ENCODE data around the gene IQSEC1.

IQSEC1 gene

GRCh38 chr3:13051066-13051465 lies 22.2 kb downstream of the IQSEC1 start:
- H3K4me3 ChIP-seq (ENCODE audit: low read depth in 1 of 5, low read length in 5 of 5): no peak overlapping the region
- no peak overlapping the region for H3K27ac ChIP-seq (ENCODE audit: low read depth, low read length)
- H3K9me3 ChIP-seq (ENCODE audit: control insufficient read depth in 5 of 5, low read length in 5 of 5): no peaks in the 10 kb centered on the region
- peak overlapping the region in 1 of 5 donors; percentile 12 for H3K9ac ChIP-seq (ENCODE audit: low read length in 5 of 5)
- H3K4me1 ChIP-seq (ENCODE audit: control insufficient read depth in 5 of 5, insufficient read depth in 5 of 5, low read length in 5 of 5): peaks cover 0 to 73% (median 35%) of the 10 kb centered on the region in 5 donors
- no peaks in the 10 kb centered on the region for H3K27me3 ChIP-seq (ENCODE audit: control insufficient read depth in 5 of 5, insufficient read depth in 4 of 5, low read length in 5 of 5)
- H3K36me3 ChIP-seq (ENCODE audit: control insufficient read depth in 5 of 5, insufficient read depth in 5 of 5, low read length in 5 of 5): no peaks in the 10 kb centered on the region

- H3K27ac ChIP-seq (ENCODE audit: low read depth, low read length): no peak overlapping the region
- no peaks in the 10 kb centered on the region for H3K36me3 ChIP-seq (ENCODE audit: control insufficient read depth in 5 of 5, insufficient read depth in 5 of 5, low read length in 5 of 5)
- no peak overlapping the region for H3K9ac ChIP-seq (ENCODE audit: low read length in 5 of 5)
- no peaks in the 10 kb centered on the region for H3K27me3 ChIP-seq (ENCODE audit: control insufficient read depth in 5 of 5, insufficient read depth in 4 of 5, low read length in 5 of 5)
- H3K9me3 ChIP-seq (ENCODE audit: control insufficient read depth in 5 of 5, low read length in 5 of 5): no peaks in the 10 kb centered on the region
- peaks cover 0 to 75% (median 36%) of the 10 kb centered on the region in 5 donors for H3K4me1 ChIP-seq (ENCODE audit: control insufficient read depth in 5 of 5, insufficient read depth in 5 of 5, low read length in 5 of 5)
- H3K4me3 ChIP-seq (ENCODE audit: low read depth in 1 of 5, low read length in 5 of 5): no peak overlapping the region
These were observed 22.8 kb downstream of the IQSEC1 start for GRCh38 chr3:13050446-13050845.

- H3K4me1 ChIP-seq (ENCODE audit: control insufficient read depth in 5 of 5, insufficient read depth in 5 of 5, low read length in 5 of 5): peaks cover 0 to 71% (median 32%) of the 10 kb centered on the region in 5 donors
- H3K9ac ChIP-seq (ENCODE audit: low read length in 5 of 5): no peak overlapping the region
These were observed 23.8 kb downstream of the IQSEC1 start for GRCh38 chr3:13049400-13049799.

GRCh38 chr3:13047296-13048165 lies 25.7 kb downstream of the IQSEC1 start:
- Histone ChIP-seq H3K9me3 (ENCODE audit: control insufficient read depth in 5 of 5, low read length in 5 of 5) (no peaks in the 10 kb centered on the region), H3K9ac (ENCODE audit: low read length in 5 of 5) (no peak overlapping the region), H3K36me3 (ENCODE audit: control insufficient read depth in 5 of 5, insufficient read depth in 5 of 5, low read length in 5 of 5) (no peaks in the 10 kb centered on the region), H3K27ac (ENCODE audit: low read depth, low read length) (no peak overlapping the region), H3K4me3 (ENCODE audit: low read depth in 1 of 5, low read length in 5 of 5) (no peak overlapping the region), H3K27me3 (ENCODE audit: control insufficient read depth in 5 of 5, insufficient read depth in 4 of 5, low read length in 5 of 5) (no peaks in the 10 kb centered on the region), H3K4me1 (ENCODE audit: control insufficient read depth in 5 of 5, insufficient read depth in 5 of 5, low read length in 5 of 5) (peaks cover 0 to 55% (median 26%) of the 10 kb centered on the region in 5 donors)

More at GRCh38 chr3:13049400-13049799, 23.8 kb downstream of the IQSEC1 start:
- no peaks in the 10 kb centered on the region for H3K27me3 ChIP-seq (ENCODE audit: control insufficient read depth in 5 of 5, insufficient read depth in 4 of 5, low read length in 5 of 5)
- no peak overlapping the region for H3K27ac ChIP-seq (ENCODE audit: low read depth, low read length)
- H3K36me3 ChIP-seq (ENCODE audit: control insufficient read depth in 5 of 5, insufficient read depth in 5 of 5, low read length in 5 of 5): no peaks in the 10 kb centered on the region
- no peak overlapping the region for H3K4me3 ChIP-seq (ENCODE audit: low read depth in 1 of 5, low read length in 5 of 5)
- H3K9me3 ChIP-seq (ENCODE audit: control insufficient read depth in 5 of 5, low read length in 5 of 5): no peaks in the 10 kb centered on the region

GRCh38 chr3:13046569-13047274 lies 26.5 kb downstream of the IQSEC1 start:
- H3K36me3 ChIP-seq (ENCODE audit: control insufficient read depth in 5 of 5, insufficient read depth in 5 of 5, low read length in 5 of 5): no peaks in the 10 kb centered on the region
- no peak overlapping the region for H3K4me3 ChIP-seq (ENCODE audit: low read depth in 1 of 5, low read length in 5 of 5)
- H3K9ac ChIP-seq (ENCODE audit: low read length in 5 of 5): no peak overlapping the region
- peaks cover 0 to 51% (median 26%) of the 10 kb centered on the region in 5 donors for H3K4me1 ChIP-seq (ENCODE audit: control insufficient read depth in 5 of 5, insufficient read depth in 5 of 5, low read length in 5 of 5)
- H3K9me3 ChIP-seq (ENCODE audit: control insufficient read depth in 5 of 5, low read length in 5 of 5): no peaks in the 10 kb centered on the region
- H3K27ac ChIP-seq (ENCODE audit: low read depth, low read length): no peak overlapping the region
- no peaks in the 10 kb centered on the region for H3K27me3 ChIP-seq (ENCODE audit: control insufficient read depth in 5 of 5, insufficient read depth in 4 of 5, low read length in 5 of 5)

- Histone ChIP-seq H3K4me1 (ENCODE audit: control insufficient read depth in 5 of 5, insufficient read depth in 5 of 5, low read length in 5 of 5) (peaks cover 0 to 44% (median 24%) of the 10 kb centered on the region in 5 donors), H3K27me3 (ENCODE audit: control insufficient read depth in 5 of 5, insufficient read depth in 4 of 5, low read length in 5 of 5) (no peaks in the 10 kb centered on the region), H3K36me3 (ENCODE audit: control insufficient read depth in 5 of 5, insufficient read depth in 5 of 5, low read length in 5 of 5) (no peaks in the 10 kb centered on the region), H3K9me3 (ENCODE audit: control insufficient read depth in 5 of 5, low read length in 5 of 5) (no peaks in the 10 kb centered on the region), H3K27ac (ENCODE audit: low read depth, low read length) (no peak overlapping the region), H3K9ac (ENCODE audit: low read length in 5 of 5) (no peak overlapping the region), H3K4me3 (ENCODE audit: low read depth in 1 of 5, low read length in 5 of 5) (no peak overlapping the region)
These were observed 27.2 kb downstream of the IQSEC1 start for GRCh38 chr3:13045904-13046568.

GRCh38 chr3:13045241-13045903 lies 27.9 kb downstream of the IQSEC1 start:
- H3K4me1 ChIP-seq (ENCODE audit: control insufficient read depth in 5 of 5, insufficient read depth in 5 of 5, low read length in 5 of 5): peaks cover 0 to 37% (median 22%) of the 10 kb centered on the region in 5 donors
- no peaks in the 10 kb centered on the region for H3K27me3 ChIP-seq (ENCODE audit: control insufficient read depth in 5 of 5, insufficient read depth in 4 of 5, low read length in 5 of 5)
- no peaks in the 10 kb centered on the region for H3K36me3 ChIP-seq (ENCODE audit: control insufficient read depth in 5 of 5, insufficient read depth in 5 of 5, low read length in 5 of 5)
- no peaks in the 10 kb centered on the region for H3K9me3 ChIP-seq (ENCODE audit: control insufficient read depth in 5 of 5, low read length in 5 of 5)
- no peak overlapping the region for H3K4me3 ChIP-seq (ENCODE audit: low read depth in 1 of 5, low read length in 5 of 5)
- no peak overlapping the region for H3K9ac ChIP-seq (ENCODE audit: low read length in 5 of 5)
- H3K27ac ChIP-seq (ENCODE audit: low read depth, low read length): no peak overlapping the region

- H3K4me3 ChIP-seq (ENCODE audit: low read depth in 1 of 5, low read length in 5 of 5): no peak overlapping the region
- no peaks in the 10 kb centered on the region for H3K27me3 ChIP-seq (ENCODE audit: control insufficient read depth in 5 of 5, insufficient read depth in 4 of 5, low read length in 5 of 5)
- H3K9ac ChIP-seq (ENCODE audit: low read length in 5 of 5): no peak overlapping the region
- H3K27ac ChIP-seq (ENCODE audit: low read depth, low read length): no peak overlapping the region
- no peaks in the 10 kb centered on the region for H3K9me3 ChIP-seq (ENCODE audit: control insufficient read depth in 5 of 5, low read length in 5 of 5)
- H3K4me1 ChIP-seq (ENCODE audit: control insufficient read depth in 5 of 5, insufficient read depth in 5 of 5, low read length in 5 of 5): peaks cover 0 to 33% (median 22%) of the 10 kb centered on the region in 5 donors
- no peaks in the 10 kb centered on the region for H3K36me3 ChIP-seq (ENCODE audit: control insufficient read depth in 5 of 5, insufficient read depth in 5 of 5, low read length in 5 of 5)
These were observed 28.6 kb downstream of the IQSEC1 start for GRCh38 chr3:13044496-13045240.

GRCh38 chr3:13043656-13044055 lies 29.6 kb downstream of the IQSEC1 start:
- no peak overlapping the region for H3K4me3 ChIP-seq (ENCODE audit: low read depth in 1 of 5, low read length in 5 of 5)
- H3K36me3 ChIP-seq (ENCODE audit: control insufficient read depth in 5 of 5, insufficient read depth in 5 of 5, low read length in 5 of 5): no peaks in the 10 kb centered on the region
- H3K9ac ChIP-seq (ENCODE audit: low read length in 5 of 5): no peak overlapping the region
- no peak overlapping the region for H3K27ac ChIP-seq (ENCODE audit: low read depth, low read length)
- peaks cover 0 to 33% (median 27%) of the 10 kb centered on the region in 5 donors for H3K4me1 ChIP-seq (ENCODE audit: control insufficient read depth in 5 of 5, insufficient read depth in 5 of 5, low read length in 5 of 5)
- H3K27me3 ChIP-seq (ENCODE audit: control insufficient read depth in 5 of 5, insufficient read depth in 4 of 5, low read length in 5 of 5): no peaks in the 10 kb centered on the region
- no peaks in the 10 kb centered on the region for H3K9me3 ChIP-seq (ENCODE audit: control insufficient read depth in 5 of 5, low read length in 5 of 5)
